ENCODE data around the gene AMFR. TPM values are rescaled to one million over a fixed set of nuclear protein-coding genes. Genes with fewer than 3 reads are reported as not detected.

AMFR gene
- total and polyA plus RNA-seq, 10 of the 15 experiments (the other 5 are each of a cell fraction or from before 2014, with no cell fraction given): 8.2 to 67.6 (median 28.1) TPM

GRCh38 chr16:56356276-56357240, 68.8 kb downstream of the AMFR start (continued):
- peak; percentile 63 for TF ChIP-seq RUNX3 (IDR thresholded peaks at IDR 0.05; ENCODE audit: low read length)
- 0 out of 2 replicates have a peak, but pooled peaks have one; percentile 17 for TF ChIP-seq EED (IDR thresholded peaks at IDR 0.05; ENCODE audit: low read depth)
- TF ChIP-seq NR2F1 (conservative IDR thresholded peaks at IDR 0.05): peak; percentile 82
- peak; percentile 97 for TF ChIP-seq PAX5 (IDR thresholded peaks at IDR 0.05; ENCODE audit: borderline replicate concordance, low read depth, low read length)
- 0 out of 2 replicates have a peak, but pooled peaks have one; percentile 31 for TF ChIP-seq RELB (IDR thresholded peaks at IDR 0.05; ENCODE audit: low read depth)
- no peak for TF ChIP-seq CHD1 (IDR thresholded peaks at IDR 0.05; ENCODE audit: low read depth, low read length)
- TF ChIP-seq ZNF24 (IDR thresholded peaks at IDR 0.05): peak; percentile 32; the same call in 1 of the 2 replicates
- peak; percentile 34; the same call in 1 of the 2 replicates for TF ChIP-seq ATF2 (IDR thresholded peaks at IDR 0.05; ENCODE audit: low read length)
- no peak for TF ChIP-seq IRF3 (IDR thresholded peaks at IDR 0.05)
- no peak for TF ChIP-seq PRDM15 (CRISPR knock-in tag; IDR thresholded peaks at IDR 0.05)
- no peak for TF ChIP-seq RELA (IDR thresholded peaks at IDR 0.05; ENCODE audit: borderline replicate concordance, partially characterized antibody)
- no peak for TF ChIP-seq REST (IDR thresholded peaks at IDR 0.05; ENCODE audit: low read depth, low read length)
- TF ChIP-seq STAT1 (conservative IDR thresholded peaks at IDR 0.05): 0 out of 2 replicates have a peak, but pooled peaks have one; percentile 30
- peak; percentile 64; the same call in 1 of the 2 replicates for TF ChIP-seq YY1 (IDR thresholded peaks at IDR 0.05; ENCODE audit: low read depth, low read length)
- TF ChIP-seq TCF12 (IDR thresholded peaks at IDR 0.05; ENCODE audit: low read depth, low read length): peak; percentile 85

Measured in GM12878 (cell line).